Measurements from ENCODE around the gene ZNF865. TPM values are rescaled to one million over a fixed set of nuclear protein-coding genes. Genes with fewer than 3 reads are reported as not detected.

Gene ZNF865
- total RNA-seq, 1 experiment from 2014 or later: 16.2 TPM

GRCh38 chr19:55599842-55600661 is 5.4 kb upstream of the ZNF865 start, which contains the start of gene ZNF524:
TSS of gene ZNF524 (plus strand) at chr19:55600288. CDS start at chr19:55602113, 1,825 bp downstream.
- peak; percentile 46 for ATAC-seq
- Histone ChIP-seq H2AFZ (ENCODE audit: low read depth, low read length, poor library complexity, severe bottlenecking) (peak within 1 kb of the TSS; percentile 57), H3K9ac (ENCODE audit: low read length) (peak within 1 kb of the TSS; percentile 80), H3K9me3 (ENCODE audit: control insufficient read depth in 1 of 2, insufficient read depth in 1 of 2, low read depth in 1 of 2, low read length in 2 of 2) (no peaks in the 10 kb centered on the region), H3K4me3 (replicated peaks in 1 of 2; ENCODE audit: low read depth in 1 of 2, low read length in 2 of 2) (peak within 1 kb of the TSS; percentile 56 to 67), H3K79me2 (ENCODE audit: insufficient read depth, low read length) (peaks cover 4% of the 10 kb centered on the region; the same call in 1 of the 2 replicates), H3K27ac (ENCODE audit: low read depth, low read length) (peak within 1 kb of the TSS; percentile 83), H3K4me2 (ENCODE audit: low read length) (peak within 1 kb of the TSS; percentile 96), H3K9me2 (ENCODE audit: insufficient read depth) (no peaks in the 10 kb centered on the region), H3K36me3 (ENCODE audit: control insufficient read depth in 1 of 2, insufficient read depth in 2 of 2, low read length in 2 of 2) (peaks cover 3 to 14% of the 10 kb centered on the region in 2 experiments), H3K27me3 (ENCODE audit: insufficient read depth, low read length) (no peaks in the 10 kb centered on the region), H3K4me1 (ENCODE audit: control insufficient read depth in 1 of 2, insufficient read depth in 2 of 2, low read length in 2 of 2) (peaks cover 27 to 45% of the 10 kb centered on the region in 2 experiments), H4K20me1 (ENCODE audit: insufficient read depth) (no peaks in the 10 kb centered on the region)
- peak; percentile 82 for DNase-seq (ENCODE audit: low read depth, low spot score)
- CTCF ChIA-PET: interaction anchor here (1.1 to 2.5 kb wide), 4 partner anchors 32 to 133 kb away, joined by 5 to 14 read pairs (median 6); no protein-coding TSS in a partner anchor
- intact Hi-C loops (cut with micrococcal nuclease): loop anchor here (1.0 kb wide), 1 partner anchor 24 kb away; the partner anchor contains the start of gene ZNF784
- peak; percentile 50 for TF ChIP-seq POLR2A (IDR thresholded peaks at IDR 0.05; ENCODE audit: borderline replicate concordance, extremely low read depth, insufficient read depth, insufficient read length)
- TF ChIP-seq MAX (IDR thresholded peaks at IDR 0.05): peak; percentile 72; the same call in 1 of the 2 replicates
- TF ChIP-seq ZFX (IDR thresholded peaks at IDR 0.05): no peak
- TF ChIP-seq JUND (IDR thresholded peaks at IDR 0.05): no peak
- TF ChIP-seq POLR2AphosphoS5 (IDR thresholded peaks at IDR 0.05; ENCODE audit: low read depth, low read length): peak; percentile 44; the same call in 1 of the 2 replicates
- no peak; the same call in none of the 2 replicates for TF ChIP-seq FOSL1 (IDR thresholded peaks at IDR 0.05; ENCODE audit: low read depth)
- no peak for TF ChIP-seq ZBTB33 (IDR thresholded peaks at IDR 0.05; ENCODE audit: extremely low read depth, insufficient replicate concordance, low read length)
- TF ChIP-seq EGR1 (IDR thresholded peaks at IDR 0.05; ENCODE audit: low read depth): peak; percentile 90
- peak; percentile 90 for TF ChIP-seq YY1 (IDR thresholded peaks at IDR 0.05; ENCODE audit: extremely low read depth, insufficient replicate concordance, low read depth, low read length)
- TF ChIP-seq SIN3A (IDR thresholded peaks at IDR 0.05; ENCODE audit: low read depth): 0 out of 2 replicates have a peak, but pooled peaks have one; percentile 34
- no peak for TF ChIP-seq REST (IDR thresholded peaks at IDR 0.05; ENCODE audit: low read depth)
- TF ChIP-seq SP1 (IDR thresholded peaks at IDR 0.05; ENCODE audit: low read depth): peak; percentile 76
- TF ChIP-seq EZH2 (IDR thresholded peaks at IDR 0.05): no peak
- RAD21 ChIA-PET (ENCODE audit: low non-redundant PET in 1 of 2, low total read pairs in 2 of 2, uncharacterized antibody in 2 of 2, unreplicated experiment in 2 of 2): interaction anchor here (0.6 kb wide), 2 partner anchors 20 to 85 kb away, joined by 3 read pairs; no protein-coding TSS in a partner anchor
- POLR2A ChIA-PET: interaction anchor here (0.8 to 1.8 kb wide), 9 partner anchors 9 to 124 kb away, joined by 3 to 9 read pairs (median 5); partner anchors contain the start of genes U2AF2, ZNF628 and ZNF784
- no TSS peak for BruUV-seq (replicated peaks)
